Trophoblast cell (in vitro differentiated cells and primary cell): ENCODE results near the gene TAGAP.

ENCODE experiments used
- DNase-seq, 2 donors: peaks; one replicate each; pipeline ENCODE4 v3.0.0-alpha.2; 2016
- H2AFZ ChIP-seq: 2 replicates; pipeline ENCODE4 v1.6.1; 2013; ENCODE audit warnings: low read length, moderate library complexity, mild to moderate bottlenecking; ENCODE audit not compliant: insufficient read depth, poor library complexity
- H2AK5ac ChIP-seq: 2 replicates; pipeline ENCODE4 v1.6.1; 2013; ENCODE audit warnings: mild to moderate bottlenecking, low read length
- H2BK120ac ChIP-seq: 2 replicates; pipeline ENCODE4 v1.6.1; 2013; ENCODE audit warnings: low read length, mild to moderate bottlenecking, moderate library complexity; ENCODE audit not compliant: insufficient read depth, poor library complexity
- H2BK12ac ChIP-seq: 2 replicates; pipeline ENCODE4 v1.6.1; 2013; ENCODE audit warnings: mild to moderate bottlenecking, low read length, moderate library complexity
- H2BK5ac ChIP-seq: 2 replicates; pipeline ENCODE4 v1.6.1; 2013; ENCODE audit warnings: low read length, low read depth, moderate library complexity, mild to moderate bottlenecking; ENCODE audit not compliant: poor library complexity
- H3K14ac ChIP-seq: 2 replicates; pipeline ENCODE4 v1.6.1; 2013; ENCODE audit warnings: mild to moderate bottlenecking, low read length
- H3K18ac ChIP-seq: 2 replicates; pipeline ENCODE4 v1.6.1; 2013; ENCODE audit warnings: mild to moderate bottlenecking, low read length
- H3K23ac ChIP-seq: 2 replicates; pipeline ENCODE4 v1.6.1; 2013; ENCODE audit warnings: low read length
- H3K27ac ChIP-seq: 2 replicates; pipeline ENCODE4 v1.5.1; 2013; ENCODE audit warnings: low read depth, mild to moderate bottlenecking, inconsistent platforms, low read length, moderate library complexity
- H3K27me3 ChIP-seq: 2 replicates; pipeline ENCODE4 v1.6.1; 2013; ENCODE audit warnings: inconsistent platforms, mild to moderate bottlenecking, low read length, moderate library complexity; ENCODE audit not compliant: insufficient read depth
- H3K36me3 ChIP-seq, 2 experiments: 1 replicate in 1 of 2; 2 replicates in 1 of 2; pipeline ENCODE4 v1.6.1; 2013; ENCODE audit warnings: low read length in 2 of 2, mild to moderate bottlenecking in 2 of 2, moderate library complexity in 1 of 2; ENCODE audit not compliant: insufficient read depth in 2 of 2, control insufficient read depth in 1 of 2
- H3K4ac ChIP-seq: 2 replicates; pipeline ENCODE4 v1.6.1; 2013; ENCODE audit warnings: low read depth, mild to moderate bottlenecking, low read length, moderate library complexity
- H3K4me1 ChIP-seq, 2 experiments: 1 replicate in 1 of 2; 2 replicates in 1 of 2; pipeline ENCODE4 v1.6.1; 2013; ENCODE audit warnings: low read length in 2 of 2, mild to moderate bottlenecking in 2 of 2, moderate library complexity in 1 of 2; ENCODE audit not compliant: insufficient read depth in 2 of 2, control insufficient read depth in 1 of 2
- H3K4me2 ChIP-seq: 2 replicates; pipeline ENCODE4 v1.6.1; 2013; ENCODE audit warnings: inconsistent platforms, mild to moderate bottlenecking, low read length, moderate library complexity
- H3K4me3 ChIP-seq: 2 replicates; pipeline ENCODE4 v1.5.1; 2013; ENCODE audit warnings: mild to moderate bottlenecking, low read depth, low read length, inconsistent platforms
- H3K79me1 ChIP-seq: one replicate; pipeline ENCODE4 v1.6.1; 2013; ENCODE audit warnings: low read length
- H3K79me2 ChIP-seq: 2 replicates; pipeline ENCODE4 v1.6.1; 2013; ENCODE audit warnings: low read length, mild to moderate bottlenecking; ENCODE audit not compliant: control insufficient read depth, insufficient read depth, poor library complexity
- H3K9ac ChIP-seq: 2 replicates; pipeline ENCODE4 v1.6.1; 2013; ENCODE audit warnings: mild to moderate bottlenecking, low read length
- H3K9me3 ChIP-seq: 2 replicates; pipeline ENCODE4 v1.6.1; 2013; ENCODE audit warnings: low read depth, mild to moderate bottlenecking, control low read depth, inconsistent platforms, low read length; ENCODE audit not compliant: insufficient read depth
- H4K12ac ChIP-seq: 2 replicates; pipeline ENCODE4 v1.6.1; 2013; ENCODE audit warnings: low read depth, mild to moderate bottlenecking, low read length, moderate library complexity
- H4K8ac ChIP-seq: 2 replicates; pipeline ENCODE4 v1.6.1; 2013; ENCODE audit warnings: low read depth, mild to moderate bottlenecking, low read length, moderate library complexity
- H4K91ac ChIP-seq: one replicate; pipeline ENCODE4 v1.6.1; 2013; ENCODE audit warnings: low read depth, mild to moderate bottlenecking, low read length, moderate library complexity
- WGBS: extraction: QIAGEN DNeasy Blood & Tissue Kit; methylation state at CpG from one replicate; pipeline ENCODE4 v1.1.7; 2013; ENCODE audit warnings: missing lambda C conversion rate; ENCODE audit not compliant: insufficient read length, insufficient coverage; ENCODE audit errors: extremely low coverage; 5-methylcytosine and 5-hydroxymethylcytosine counted together

TAGAP gene

GRCh38 chr6:158988477-158988876, 56.3 kb downstream of the TAGAP start:
- H3K9ac ChIP-seq = no peak overlapping the region
- no CpG with 5 or more reads among the region's 1 CpG for WGBS
- H2BK12ac ChIP-seq = no peak overlapping the region
- H3K27ac ChIP-seq = no peak overlapping the region
- H3K23ac ChIP-seq = no peak overlapping the region
- H3K27me3 ChIP-seq = no peaks in the 10 kb centered on the region
- no peak overlapping the region for H3K4me3 ChIP-seq
- H3K9me3 ChIP-seq = peaks cover 2% of the 10 kb centered on the region
- no peak overlapping the region for H2BK5ac ChIP-seq
- no peak overlapping the region for H3K14ac ChIP-seq
- H3K79me1 ChIP-seq = no peaks in the 10 kb centered on the region
- H2AK5ac ChIP-seq = no peak overlapping the region
- no peak overlapping the region for H2BK120ac ChIP-seq
- H3K36me3 ChIP-seq = peaks cover 2 to 3% of the 10 kb centered on the region in 2 experiments
- H3K79me2 ChIP-seq = no peaks in the 10 kb centered on the region
- DNase-seq = no peak
- H4K91ac ChIP-seq = no peak overlapping the region
- no peak overlapping the region for H4K8ac ChIP-seq
- no peak overlapping the region for H2AFZ ChIP-seq
- no peaks in the 10 kb centered on the region for H3K4me1 ChIP-seq
- no peak overlapping the region for H3K4me2 ChIP-seq
- H3K4ac ChIP-seq = no peak overlapping the region
- no peak overlapping the region for H4K12ac ChIP-seq
- no peak overlapping the region for H3K18ac ChIP-seq

- Histone ChIP-seq H3K14ac (no peak overlapping the region), H3K79me2 (no peaks in the 10 kb centered on the region), H3K36me3 (peaks cover 2 to 3% of the 10 kb centered on the region in 2 experiments), H3K4me1 (no peaks in the 10 kb centered on the region), H4K8ac (no peak overlapping the region), H2BK12ac (no peak overlapping the region), H3K27me3 (no peaks in the 10 kb centered on the region), H3K9me3 (peaks cover 2% of the 10 kb centered on the region), H4K12ac (no peak overlapping the region), H2BK5ac (no peak overlapping the region), H3K4me3 (no peak overlapping the region), H2BK120ac (no peak overlapping the region), H3K18ac (no peak overlapping the region), H3K79me1 (no peaks in the 10 kb centered on the region), H3K4ac (no peak overlapping the region), H4K91ac (no peak overlapping the region), H3K9ac (no peak overlapping the region), H3K27ac (no peak overlapping the region), H3K23ac (no peak overlapping the region), H2AK5ac (no peak overlapping the region), H2AFZ (no peak overlapping the region), H3K4me2 (no peak overlapping the region)
- WGBS = no CpG with 5 or more reads among the region's 1 CpG
- DNase-seq = no peak
Measured at GRCh38 chr6:158987657-158988056, 57.1 kb downstream of the TAGAP start.
